ENCODE results near the gene SS18L1.

SS18L1 gene

GRCh38 chr20:62206388-62206775 is 62.8 kb downstream of the SS18L1 start:
- Histone ChIP-seq H3K27me3 (replicated peaks in 2 of 5; ENCODE audit: control insufficient read depth in 4 of 5, insufficient read depth in 5 of 5, low read length in 4 of 5) (peaks cover 0 to 26% (median 3%) of the 10 kb centered on the region in 5 experiments), H3K4me3 (ENCODE audit: control insufficient read depth in 1 of 7, extremely low read depth in 1 of 7, insufficient read depth in 4 of 7, low read depth in 2 of 7, low read length in 6 of 7) (no peak overlapping the region), H3K4me1 (ENCODE audit: control extremely low read depth in 1 of 4, control insufficient read depth in 4 of 4, insufficient read depth in 4 of 4, low read length in 3 of 4) (no peaks in the 10 kb centered on the region), H3K9me3 (ENCODE audit: control extremely low read depth in 1 of 5, control insufficient read depth in 4 of 5, insufficient read depth in 2 of 5, low read depth in 1 of 5, low read length in 4 of 5) (no peaks in the 10 kb centered on the region), H3K36me3 (ENCODE audit: control insufficient read depth in 4 of 4, insufficient read depth in 4 of 4, low read length in 3 of 4) (peaks cover 0 to 17% (median 11%) of the 10 kb centered on the region in 4 experiments), H3K27ac (ENCODE audit: insufficient read depth in 1 of 2, low read depth in 1 of 2, low read length in 2 of 2, poor library complexity in 1 of 2, severe bottlenecking in 2 of 2) (no peak overlapping the region)
- WGBS (ENCODE audit: insufficient coverage): 90% methylated on average over 16 of the region's 17 CpGs
- no peak for DNase-seq
- ChIA-PET CTCF (no interaction called here), POLR2A (no interaction called here)

- Histone ChIP-seq H3K36me3 (ENCODE audit: control insufficient read depth in 4 of 4, insufficient read depth in 4 of 4, low read length in 3 of 4) (peaks cover 0 to 6% (median 2%) of the 10 kb centered on the region in 4 experiments), H3K27ac (ENCODE audit: insufficient read depth in 1 of 2, low read depth in 1 of 2, low read length in 2 of 2, poor library complexity in 1 of 2, severe bottlenecking in 2 of 2) (no peak overlapping the region), H3K4me1 (ENCODE audit: control extremely low read depth in 1 of 4, control insufficient read depth in 4 of 4, insufficient read depth in 4 of 4, low read length in 3 of 4) (no peaks in the 10 kb centered on the region), H3K4me3 (ENCODE audit: control insufficient read depth in 1 of 7, extremely low read depth in 1 of 7, insufficient read depth in 4 of 7, low read depth in 2 of 7, low read length in 6 of 7) (no peak overlapping the region), H3K27me3 (replicated peaks in 2 of 5; ENCODE audit: control insufficient read depth in 4 of 5, insufficient read depth in 5 of 5, low read length in 4 of 5) (peaks cover 0 to 34% (median 3%) of the 10 kb centered on the region in 5 experiments), H3K9me3 (ENCODE audit: control extremely low read depth in 1 of 5, control insufficient read depth in 4 of 5, insufficient read depth in 2 of 5, low read depth in 1 of 5, low read length in 4 of 5) (no peaks in the 10 kb centered on the region)
- ChIA-PET POLR2A (no interaction called here), CTCF (no interaction called here)
- no peak for DNase-seq
- WGBS (ENCODE audit: insufficient coverage): 92% methylated on average over 9 of the region's 19 CpGs
Measured at GRCh38 chr20:62208061-62208794, 64.7 kb downstream of the SS18L1 start.

DNA sequence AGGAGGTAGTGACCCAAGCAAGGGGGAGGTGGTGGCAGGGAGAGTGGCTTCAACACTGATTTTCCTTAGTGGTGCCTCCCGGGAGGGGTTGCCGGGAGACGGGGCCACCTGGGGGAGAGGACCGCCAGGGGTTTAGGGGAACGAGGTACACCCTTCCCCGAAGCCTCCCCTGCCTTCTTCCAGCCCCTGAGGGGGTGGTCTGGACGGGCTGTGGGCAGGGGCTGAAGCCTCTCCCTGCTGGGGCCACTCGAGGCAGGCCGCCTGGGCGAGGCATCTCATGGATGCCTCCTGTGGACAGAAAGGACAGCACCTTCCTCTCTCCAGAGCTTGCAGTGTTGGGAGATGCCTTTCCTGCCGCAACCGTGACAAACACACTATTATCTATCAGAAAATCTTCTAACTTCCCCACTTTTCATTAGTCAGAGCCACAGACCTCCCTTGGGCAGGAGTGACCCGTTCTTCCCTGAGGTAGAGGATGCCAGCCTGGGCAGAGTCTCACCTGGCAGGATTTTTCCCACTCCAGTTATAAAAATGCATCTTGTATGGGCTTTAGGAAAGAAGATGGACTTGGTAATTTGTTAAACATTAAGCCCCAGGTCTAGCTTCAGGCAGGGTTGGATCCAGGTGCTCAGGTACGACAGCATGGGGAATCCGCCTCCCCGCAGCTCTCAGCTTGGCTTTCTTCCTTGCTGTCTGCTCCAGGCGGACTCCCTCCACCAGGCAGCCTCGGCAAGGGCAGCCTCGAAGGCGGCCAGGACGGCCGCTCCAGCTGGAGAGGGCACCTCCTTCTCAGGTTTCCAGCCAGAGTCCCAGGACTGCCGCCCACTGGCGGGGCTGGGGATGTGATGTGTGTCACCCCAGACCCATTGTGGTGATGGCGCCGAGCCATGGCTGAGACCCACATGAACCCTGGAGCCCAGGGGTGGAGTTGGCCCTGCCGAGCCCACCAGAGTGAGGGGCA is 65.5 kb downstream of the SS18L1 start:
- POLR2A ChIA-PET: interaction anchor here (0.6 kb wide), 1 partner anchor 21 kb away, joined by 3 read pairs; no protein-coding TSS in a partner anchor
- 54% methylated on average over 15 of the region's 27 CpGs for WGBS (ENCODE audit: insufficient coverage)
- CTCF ChIA-PET: no interaction called here
- DNase-seq: no peak
- H3K9me3 ChIP-seq (ENCODE audit: control extremely low read depth in 1 of 5, control insufficient read depth in 4 of 5, insufficient read depth in 2 of 5, low read depth in 1 of 5, low read length in 4 of 5): no peaks in the 10 kb centered on the region
- H3K4me3 ChIP-seq (ENCODE audit: control insufficient read depth in 1 of 7, extremely low read depth in 1 of 7, insufficient read depth in 4 of 7, low read depth in 2 of 7, low read length in 6 of 7): no peak overlapping the region
- H3K27ac ChIP-seq (ENCODE audit: insufficient read depth in 1 of 2, low read depth in 1 of 2, low read length in 2 of 2, poor library complexity in 1 of 2, severe bottlenecking in 2 of 2): no peak overlapping the region
- H3K4me1 ChIP-seq (ENCODE audit: control extremely low read depth in 1 of 4, control insufficient read depth in 4 of 4, insufficient read depth in 4 of 4, low read length in 3 of 4): no peaks in the 10 kb centered on the region
- H3K36me3 ChIP-seq (ENCODE audit: control insufficient read depth in 4 of 4, insufficient read depth in 4 of 4, low read length in 3 of 4): peaks cover 0 to 5% (median 1%) of the 10 kb centered on the region in 4 experiments
- H3K27me3 ChIP-seq (replicated peaks in 2 of 5; ENCODE audit: control insufficient read depth in 4 of 5, insufficient read depth in 5 of 5, low read length in 4 of 5): peaks cover 0 to 38% (median 3%) of the 10 kb centered on the region in 5 experiments

DNA sequence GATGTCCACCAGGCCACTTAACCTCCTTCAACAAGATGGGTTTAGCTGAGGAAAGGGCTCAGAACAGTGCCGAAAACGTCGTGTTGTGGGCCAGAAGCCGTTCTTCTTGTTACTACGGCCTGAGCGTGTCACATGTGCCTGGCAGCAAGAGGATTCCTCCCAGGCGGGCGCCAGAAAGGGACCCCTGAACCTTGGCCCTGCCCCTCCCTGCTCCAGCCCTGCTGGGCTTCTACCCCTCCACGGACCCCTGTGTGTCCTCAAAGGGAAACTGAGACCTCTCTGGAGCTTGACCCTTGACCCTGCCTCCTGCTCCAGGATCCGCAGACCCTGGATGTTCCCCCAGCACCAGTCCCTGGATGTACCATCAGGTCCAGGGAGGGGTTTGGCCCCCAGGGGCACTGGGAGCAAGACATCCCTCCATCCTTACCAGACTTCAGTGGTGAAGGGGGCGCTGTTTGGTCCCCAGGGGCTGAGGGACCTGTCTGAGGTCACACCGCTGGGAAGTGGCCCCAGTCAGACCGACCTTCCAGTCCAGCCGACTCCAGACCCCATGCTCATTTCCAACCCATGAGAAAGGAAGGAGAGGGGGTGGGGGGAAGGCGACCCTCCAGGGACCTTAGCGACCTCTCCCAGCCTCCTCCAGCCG is 66.4 kb downstream of the SS18L1 start:
- H3K4me1 ChIP-seq (ENCODE audit: control extremely low read depth in 1 of 4, control insufficient read depth in 4 of 4, insufficient read depth in 4 of 4, low read length in 3 of 4): no peaks in the 10 kb centered on the region
- no peaks in the 10 kb centered on the region for H3K9me3 ChIP-seq (ENCODE audit: control extremely low read depth in 1 of 5, control insufficient read depth in 4 of 5, insufficient read depth in 2 of 5, low read depth in 1 of 5, low read length in 4 of 5)
- H3K27ac ChIP-seq (ENCODE audit: insufficient read depth in 1 of 2, low read depth in 1 of 2, low read length in 2 of 2, poor library complexity in 1 of 2, severe bottlenecking in 2 of 2): no peak overlapping the region
- H3K4me3 ChIP-seq (ENCODE audit: control insufficient read depth in 1 of 7, extremely low read depth in 1 of 7, insufficient read depth in 4 of 7, low read depth in 2 of 7, low read length in 6 of 7): no peak overlapping the region
- H3K27me3 ChIP-seq (replicated peaks in 2 of 5; ENCODE audit: control insufficient read depth in 4 of 5, insufficient read depth in 5 of 5, low read length in 4 of 5): peaks cover 0 to 47% (median 4%) of the 10 kb centered on the region in 5 experiments
- DNase-seq: no peak
- ChIA-PET CTCF (no interaction called here), POLR2A (interaction anchor here (0.6 kb wide), 1 partner anchor 22 kb away, joined by 3 read pairs; no protein-coding TSS in a partner anchor)
- H3K36me3 ChIP-seq (ENCODE audit: control insufficient read depth in 4 of 4, insufficient read depth in 4 of 4, low read length in 3 of 4): peaks cover 0 to 3% (median 1%) of the 10 kb centered on the region in 4 experiments
- WGBS (ENCODE audit: insufficient coverage): 71% methylated on average over 13 of the region's 17 CpGs

DNA sequence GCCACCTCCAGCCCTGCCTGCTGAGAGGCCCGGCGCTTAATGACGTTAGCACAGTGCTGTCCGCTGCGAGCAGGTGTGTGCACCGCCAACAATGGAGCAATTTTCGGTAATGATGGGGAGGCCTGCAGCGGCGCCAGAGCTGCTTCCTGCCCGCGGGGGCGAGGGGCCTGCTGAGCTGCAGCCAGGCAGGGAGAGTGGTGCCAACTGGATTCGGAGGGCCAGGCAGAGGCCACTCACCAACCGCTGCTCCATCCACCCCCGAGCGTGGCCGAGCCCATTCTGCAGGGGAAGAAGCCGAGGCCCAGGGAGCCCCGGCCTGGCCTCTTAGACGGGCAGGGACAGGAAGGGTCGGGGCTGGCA is 66.9 kb downstream of the SS18L1 start:
- Histone ChIP-seq H3K9me3 (ENCODE audit: control extremely low read depth in 1 of 5, control insufficient read depth in 4 of 5, insufficient read depth in 2 of 5, low read depth in 1 of 5, low read length in 4 of 5) (no peaks in the 10 kb centered on the region), H3K27ac (ENCODE audit: insufficient read depth in 1 of 2, low read depth in 1 of 2, low read length in 2 of 2, poor library complexity in 1 of 2, severe bottlenecking in 2 of 2) (no peak overlapping the region), H3K4me1 (ENCODE audit: control extremely low read depth in 1 of 4, control insufficient read depth in 4 of 4, insufficient read depth in 4 of 4, low read length in 3 of 4) (no peaks in the 10 kb centered on the region), H3K27me3 (replicated peaks in 2 of 5; ENCODE audit: control insufficient read depth in 4 of 5, insufficient read depth in 5 of 5, low read length in 4 of 5) (peaks cover 0 to 52% (median 4%) of the 10 kb centered on the region in 5 experiments), H3K4me3 (ENCODE audit: control insufficient read depth in 1 of 7, extremely low read depth in 1 of 7, insufficient read depth in 4 of 7, low read depth in 2 of 7, low read length in 6 of 7) (no peak overlapping the region), H3K36me3 (ENCODE audit: control insufficient read depth in 4 of 4, insufficient read depth in 4 of 4, low read length in 3 of 4) (peaks cover 0 to 3% (median 1%) of the 10 kb centered on the region in 4 experiments)
- DNase-seq: no peak
- 76% methylated on average over 20 of the region's 21 CpGs for WGBS (ENCODE audit: insufficient coverage)
- CTCF ChIA-PET: no interaction called here
- POLR2A ChIA-PET: no interaction called here

DNA sequence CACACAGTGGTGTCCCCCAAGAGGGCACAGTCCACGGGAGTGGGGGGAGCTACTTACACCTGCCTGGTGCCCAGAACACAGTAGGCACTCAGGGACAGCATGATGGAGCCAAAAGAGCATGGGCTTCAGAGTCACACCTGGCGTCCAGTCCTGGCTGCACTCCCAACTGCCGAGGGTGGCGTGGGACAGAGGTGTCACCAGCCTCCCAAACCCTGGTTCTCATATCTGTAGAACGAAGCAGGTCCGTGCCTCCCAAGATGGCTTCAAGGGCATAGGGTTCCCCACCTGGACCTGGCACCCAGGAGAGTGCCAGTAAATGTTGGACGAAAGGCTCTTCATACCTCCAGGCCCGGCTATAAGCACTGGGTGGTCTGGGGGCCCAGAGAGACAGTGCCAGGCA is 67.6 kb downstream of the SS18L1 start:
- WGBS (ENCODE audit: insufficient coverage): 92% methylated on average over 8 of the region's 8 CpGs
- Histone ChIP-seq H3K4me1 (ENCODE audit: control extremely low read depth in 1 of 4, control insufficient read depth in 4 of 4, insufficient read depth in 4 of 4, low read length in 3 of 4) (no peaks in the 10 kb centered on the region), H3K36me3 (ENCODE audit: control insufficient read depth in 4 of 4, insufficient read depth in 4 of 4, low read length in 3 of 4) (peaks cover 0 to 3% (median under 1%) of the 10 kb centered on the region in 4 experiments), H3K27me3 (replicated peaks in 2 of 5; ENCODE audit: control insufficient read depth in 4 of 5, insufficient read depth in 5 of 5, low read length in 4 of 5) (peaks cover 0 to 59% (median 4%) of the 10 kb centered on the region in 5 experiments), H3K9me3 (ENCODE audit: control extremely low read depth in 1 of 5, control insufficient read depth in 4 of 5, insufficient read depth in 2 of 5, low read depth in 1 of 5, low read length in 4 of 5) (no peaks in the 10 kb centered on the region), H3K27ac (ENCODE audit: insufficient read depth in 1 of 2, low read depth in 1 of 2, low read length in 2 of 2, poor library complexity in 1 of 2, severe bottlenecking in 2 of 2) (no peak overlapping the region), H3K4me3 (ENCODE audit: control insufficient read depth in 1 of 7, extremely low read depth in 1 of 7, insufficient read depth in 4 of 7, low read depth in 2 of 7, low read length in 6 of 7) (no peak overlapping the region)
- ChIA-PET CTCF (interaction anchor here (1.0 kb wide), 1 partner anchor 12 kb away, joined by 3 read pairs; no protein-coding TSS in a partner anchor), POLR2A (no interaction called here)
- no peak for DNase-seq
